ENCODE data around the gene NTM. TPM values are rescaled to one million over a fixed set of nuclear protein-coding genes. Genes with fewer than 3 reads are reported as not detected.

The NTM gene
- total and polyA plus RNA-seq, 12 donors = 0.26 to 11.5 (median 4.0) TPM

- 70 to 83% (median 76%) methylated on average over 6 to 8 of the region's 8 CpGs for WGBS, 4 donors
- H3K27ac ChIP-seq = no peak overlapping the region
- intact Hi-C loops (cut with DNase I) = no loop called here
Measured at GRCh38 chr11:131924001-131924400, 553.6 kb downstream of the NTM start.

GRCh38 chr11:131924457-131925201 lies 554.2 kb downstream of the NTM start:
- no peaks in the 10 kb centered on the region for H3K27me3 ChIP-seq
- no peak for DNase-seq
- no peak overlapping the region for H3K4me3 ChIP-seq
- no peak overlapping the region for H3K27ac ChIP-seq
- no peaks in the 10 kb centered on the region for H3K9me3 ChIP-seq (replicated peaks in 1 of 3)
- TF ChIP-seq POLR2A (IDR thresholded peaks at IDR 0.05) (no peak), CTCF (IDR thresholded peaks at IDR 0.05) (no peak)
- WGBS, 4 donors = 43 to 54% (median 52%) methylated on average over 4 of the region's 4 CpGs
- no peaks in the 10 kb centered on the region for H3K36me3 ChIP-seq (replicated peaks in 1 of 2)
- no peaks in the 10 kb centered on the region for H3K4me1 ChIP-seq (replicated peaks in 1 of 2)
- intact Hi-C loops (cut with DNase I) = no loop called here

More at GRCh38 chr11:131924001-131924400, 553.6 kb downstream of the NTM start:
- H3K4me1 ChIP-seq (replicated peaks in 1 of 2) = no peaks in the 10 kb centered on the region
- H3K36me3 ChIP-seq (replicated peaks in 1 of 2) = no peaks in the 10 kb centered on the region
- no peak for DNase-seq
- TF ChIP-seq CTCF (IDR thresholded peaks at IDR 0.05) (no peak), POLR2A (IDR thresholded peaks at IDR 0.05) (no peak)
- H3K9me3 ChIP-seq (replicated peaks in 1 of 3) = no peaks in the 10 kb centered on the region
- no peak overlapping the region for H3K4me3 ChIP-seq
- no peaks in the 10 kb centered on the region for H3K27me3 ChIP-seq

GRCh38 chr11:131925829-131926228 lies 555.4 kb downstream of the NTM start:
- H3K27ac ChIP-seq = no peak overlapping the region
- H3K4me1 ChIP-seq (replicated peaks in 1 of 2) = no peaks in the 10 kb centered on the region
- no peak for TF ChIP-seq POLR2A (IDR thresholded peaks at IDR 0.05)
- no peak for TF ChIP-seq CTCF (IDR thresholded peaks at IDR 0.05)
- intact Hi-C loops (cut with DNase I) = no loop called here
- DNase-seq = no peak
- no peaks in the 10 kb centered on the region for H3K27me3 ChIP-seq
- no peaks in the 10 kb centered on the region for H3K36me3 ChIP-seq (replicated peaks in 1 of 2)
- H3K9me3 ChIP-seq (replicated peaks in 1 of 3) = no peaks in the 10 kb centered on the region
- H3K4me3 ChIP-seq = no peak overlapping the region
- 79 to 94% (median 91%) methylated on average over 4 of the region's 4 CpGs for WGBS, 4 donors

GRCh38 chr11:131928992-131929391 lies 558.6 kb downstream of the NTM start:
- 72 to 79% (median 73%) methylated on average over 11 of the region's 11 CpGs for WGBS, 4 donors
- Histone ChIP-seq H3K27me3 (no peaks in the 10 kb centered on the region), H3K36me3 (replicated peaks in 1 of 2) (no peaks in the 10 kb centered on the region), H3K27ac (no peak overlapping the region), H3K4me1 (replicated peaks in 1 of 2) (no peaks in the 10 kb centered on the region), H3K9me3 (replicated peaks in 1 of 3) (no peaks in the 10 kb centered on the region), H3K4me3 (no peak overlapping the region)
- intact Hi-C loops (cut with DNase I) = no loop called here
- peak in 1 of 7 donors; percentile 13 for DNase-seq
- TF ChIP-seq CTCF (IDR thresholded peaks at IDR 0.05) = no peak
- TF ChIP-seq POLR2A (IDR thresholded peaks at IDR 0.05) = no peak

Measured in adrenal gland (tissue), 12 donors.